ENCODE results near the gene CLEC3A.
"Not testable (repeated sequence)": the region's sequence is repeated elsewhere in the genome, so short reads cannot be mapped to it uniquely, and the experiment has no call there.

CLEC3A gene

DNA sequence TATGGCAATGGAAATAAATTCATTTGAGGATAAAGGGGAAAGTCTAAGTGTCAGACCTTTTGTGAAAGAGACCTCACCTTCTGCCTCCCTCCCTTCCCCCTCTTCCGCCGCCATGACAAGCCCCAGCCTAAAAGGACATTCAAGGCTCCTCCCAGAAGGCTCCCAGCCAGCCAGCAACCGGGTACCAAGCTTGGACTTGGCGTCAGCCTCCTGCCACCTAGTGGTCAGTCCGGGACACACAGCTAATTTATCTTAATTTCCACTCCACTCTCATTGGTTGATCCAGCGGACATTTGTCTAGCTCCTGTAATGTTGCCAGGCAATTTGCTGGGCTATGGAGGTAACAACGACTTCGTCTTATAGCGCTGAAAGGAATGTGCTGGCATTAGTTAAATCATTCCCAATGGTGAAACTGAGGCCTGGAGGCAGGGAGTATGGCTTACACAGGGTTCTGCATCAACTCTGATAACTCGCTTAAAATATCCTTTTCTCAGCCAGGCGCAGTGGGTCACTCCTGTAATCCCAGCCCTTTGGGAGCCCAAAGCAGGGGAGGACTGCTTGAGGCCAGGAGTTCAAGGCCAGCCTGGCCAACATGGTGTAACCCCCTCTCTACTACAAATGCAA lies 19.3 kb upstream of the CLEC3A start:
- Mint-ChIP-seq H3K9me3 (no peaks in the 10 kb centered on the region), H3K27me3 (no peaks in the 10 kb centered on the region), H3K36me3 (no peaks in the 10 kb centered on the region), H3K27ac (no peak overlapping the region), H3K4me3 (no peak overlapping the region), H3K4me1 (no peaks in the 10 kb centered on the region)

DNA sequence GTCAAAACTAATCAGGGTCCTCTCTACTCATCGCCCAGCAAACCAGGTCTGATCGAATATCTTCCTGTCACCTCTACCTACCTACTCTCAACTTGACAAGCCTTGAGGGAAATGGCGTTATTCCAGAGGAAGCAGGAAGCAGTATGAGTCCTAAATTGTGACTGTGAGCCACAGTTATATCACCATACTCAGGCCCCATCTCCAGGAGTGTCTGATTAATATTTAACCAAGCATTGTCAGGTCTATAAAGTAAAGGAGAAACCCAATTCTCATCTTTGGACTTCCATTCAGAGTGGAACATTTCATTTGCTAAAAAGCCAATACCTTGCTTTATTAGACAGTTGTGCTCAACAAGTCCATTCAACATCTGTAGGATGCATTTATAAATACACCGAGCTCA lies 17.8 kb upstream of the CLEC3A start:
- Mint-ChIP-seq H3K36me3 (no peaks in the 10 kb centered on the region), H3K27me3 (no peaks in the 10 kb centered on the region), H3K9me3 (no peaks in the 10 kb centered on the region), H3K4me1 (no peaks in the 10 kb centered on the region), H3K4me3 (no peak overlapping the region), H3K27ac (no peak overlapping the region)

DNA sequence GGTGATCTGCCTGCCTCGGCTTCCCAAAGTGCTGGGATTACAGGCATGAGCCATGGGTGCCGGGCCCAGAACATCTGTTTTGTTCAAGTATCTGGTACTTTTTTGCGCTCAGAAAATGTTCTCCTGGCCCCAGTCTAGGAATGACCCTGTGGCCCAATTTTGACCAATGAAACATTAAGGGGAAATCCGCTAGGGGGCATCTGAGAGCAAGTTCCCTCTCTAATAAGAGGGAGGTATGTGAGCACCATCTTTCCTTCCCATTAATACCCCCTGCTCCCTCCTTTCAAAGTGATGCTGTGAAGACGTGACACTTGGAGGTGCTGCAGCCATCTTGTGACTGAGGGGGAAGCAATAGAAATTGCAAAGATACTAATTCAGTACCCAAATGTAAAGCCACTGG lies 16.5 kb upstream of the CLEC3A start:
- Mint-ChIP-seq H3K36me3 (no peaks in the 10 kb centered on the region), H3K4me3 (no peak overlapping the region), H3K4me1 (no peaks in the 10 kb centered on the region), H3K9me3 (no peaks in the 10 kb centered on the region), H3K27ac (no peak overlapping the region), H3K27me3 (no peaks in the 10 kb centered on the region)

DNA sequence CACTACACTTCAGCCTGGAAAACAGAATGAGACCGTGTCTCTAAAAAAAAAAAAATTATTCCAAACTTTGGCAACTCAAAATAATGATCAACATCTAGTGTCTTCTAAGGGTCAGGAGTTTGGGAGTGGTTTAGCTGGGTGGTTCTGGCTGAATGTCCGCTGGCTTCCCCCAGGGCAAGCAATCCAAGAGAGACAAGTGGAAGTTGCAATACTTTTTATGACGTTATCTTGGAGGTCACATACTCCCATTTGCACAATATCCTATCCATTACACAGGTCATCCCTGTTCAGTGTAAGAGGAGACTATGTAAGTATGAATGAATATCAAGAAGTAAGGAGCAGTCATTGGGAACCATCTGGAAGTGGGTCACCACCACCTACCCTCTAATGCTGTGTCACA lies 15.2 kb upstream of the CLEC3A start:
- Mint-ChIP-seq H3K4me3 (no peak overlapping the region), H3K9me3 (no peaks in the 10 kb centered on the region), H3K27me3 (peaks cover 1% of the 10 kb centered on the region), H3K36me3 (no peaks in the 10 kb centered on the region), H3K27ac (no peak overlapping the region), H3K4me1 (no peaks in the 10 kb centered on the region)

DNA sequence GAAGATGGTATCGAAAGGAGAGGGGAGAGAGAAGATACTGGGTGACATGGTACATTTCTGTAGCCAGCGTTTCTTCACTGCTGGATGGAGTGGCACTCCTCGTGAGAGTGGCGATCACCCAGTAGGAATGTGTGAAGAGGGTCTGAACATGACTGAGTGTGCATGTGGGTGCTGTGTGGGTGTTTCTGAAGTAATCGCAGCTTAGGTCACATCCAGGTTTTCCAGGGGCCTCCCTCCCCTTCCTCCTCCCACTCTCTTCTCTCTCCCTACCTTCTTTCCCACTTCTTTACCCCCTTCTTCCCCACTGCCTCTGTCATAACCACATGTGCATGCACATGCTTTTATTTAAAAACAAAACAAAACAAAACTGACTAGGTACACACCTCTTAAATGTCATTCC lies 1.8 kb downstream of the CLEC3A start:
- Mint-ChIP-seq H3K36me3 (no peaks in the 10 kb centered on the region), H3K27me3 (peaks cover 4% of the 10 kb centered on the region), H3K4me3 (no peak overlapping the region), H3K4me1 (no peaks in the 10 kb centered on the region), H3K9me3 (no peaks in the 10 kb centered on the region), H3K27ac (no peak overlapping the region)

DNA sequence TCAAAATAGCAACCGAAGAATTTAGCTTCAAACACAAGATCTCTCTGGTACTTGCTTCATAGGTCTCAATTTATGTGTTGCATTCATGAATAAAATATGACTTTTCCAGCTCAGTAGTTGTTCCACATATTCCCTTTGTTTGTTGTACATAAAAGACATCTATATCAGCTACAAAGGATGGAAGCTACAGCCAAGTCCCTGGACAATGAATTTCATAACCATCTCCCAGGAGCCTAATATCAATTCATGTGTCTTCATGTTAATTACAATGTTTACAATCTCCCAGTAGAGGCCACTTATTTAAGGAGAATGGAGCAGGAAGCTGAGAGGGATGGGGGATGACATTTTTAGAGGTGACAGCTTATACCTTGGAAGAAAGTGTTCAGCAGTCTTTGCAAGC lies 3.3 kb downstream of the CLEC3A start:
- Mint-ChIP-seq H3K9me3 (no peaks in the 10 kb centered on the region), H3K27ac (no peak overlapping the region), H3K36me3 (no peaks in the 10 kb centered on the region), H3K4me3 (no peak overlapping the region), H3K27me3 (peaks cover 3% of the 10 kb centered on the region), H3K4me1 (no peaks in the 10 kb centered on the region)

DNA sequence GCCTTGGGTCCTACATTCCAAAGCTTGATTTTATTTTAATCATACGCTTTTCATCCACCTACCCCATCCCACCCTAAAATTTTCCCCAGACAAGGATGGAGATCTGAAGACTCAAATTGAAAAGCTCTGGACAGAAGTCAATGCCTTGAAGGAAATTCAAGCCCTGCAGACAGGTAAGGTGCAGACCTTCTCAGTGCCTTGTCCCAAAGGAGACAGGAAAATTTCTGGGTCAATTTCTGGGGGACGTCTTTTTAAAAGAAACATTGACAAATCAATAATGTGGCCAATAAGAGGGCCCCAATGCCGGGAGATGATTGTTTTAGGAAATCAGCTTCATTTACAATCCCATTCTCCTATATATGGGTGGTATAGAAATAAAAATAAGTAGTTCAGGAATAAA lies 5.7 kb downstream of the CLEC3A start:
- Mint-ChIP-seq H3K27me3 (peaks cover 3% of the 10 kb centered on the region), H3K4me1 (no peaks in the 10 kb centered on the region), H3K36me3 (no peaks in the 10 kb centered on the region), H3K4me3 (no peak overlapping the region), H3K27ac (no peak overlapping the region), H3K9me3 (no peaks in the 10 kb centered on the region)

DNA sequence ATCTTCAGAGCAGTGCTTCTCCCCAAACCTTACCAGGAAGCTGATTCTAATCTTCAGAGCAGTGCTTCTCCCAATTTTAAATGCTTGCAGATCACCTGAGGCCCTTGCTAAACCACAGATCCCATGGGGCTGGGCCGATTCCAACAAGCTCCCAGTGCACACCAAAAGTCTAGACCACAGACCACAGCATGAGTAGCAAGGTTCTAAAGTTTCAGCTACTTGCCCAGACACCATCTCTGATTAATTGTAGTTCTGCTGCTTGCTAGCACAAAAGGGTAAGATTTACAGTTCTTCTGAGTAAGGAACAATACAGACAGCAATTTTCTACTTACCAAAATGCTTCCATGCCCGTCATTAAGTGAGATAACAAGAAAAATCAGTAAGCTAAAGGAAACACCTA lies 12.2 kb downstream of the CLEC3A start:
- no peak overlapping the region for H3K4me3 Mint-ChIP-seq
- H3K4me1 Mint-ChIP-seq, result peaks cover 22% of the 10 kb centered on the region
- H3K36me3 Mint-ChIP-seq, result no peaks in the 10 kb centered on the region
- H3K9me3 Mint-ChIP-seq, result no peaks in the 10 kb centered on the region
- peaks cover 4% of the 10 kb centered on the region for H3K27me3 Mint-ChIP-seq
- H3K27ac Mint-ChIP-seq, result no peak overlapping the region

DNA sequence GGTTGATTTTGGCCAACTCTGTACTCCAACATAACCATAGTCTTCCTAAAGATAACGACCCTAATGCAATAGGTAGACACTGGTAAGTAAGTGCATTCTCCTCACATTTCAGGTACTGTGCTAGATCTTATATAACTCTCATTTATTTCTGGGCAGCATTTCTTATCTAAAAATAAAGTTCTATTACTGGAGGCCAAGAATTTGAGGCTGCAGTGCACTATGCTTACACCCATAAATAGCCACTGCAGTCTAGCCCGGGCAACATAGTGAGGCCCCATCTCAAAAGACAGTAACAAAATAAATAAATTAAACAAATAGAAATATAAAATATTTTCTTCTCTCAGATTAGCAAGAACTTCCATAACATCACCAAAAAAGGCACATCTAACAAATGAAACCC lies 12.7 kb downstream of the CLEC3A start:
- Mint-ChIP-seq H3K36me3 (no peaks in the 10 kb centered on the region), H3K4me1 (peaks cover 22% of the 10 kb centered on the region)

DNA sequence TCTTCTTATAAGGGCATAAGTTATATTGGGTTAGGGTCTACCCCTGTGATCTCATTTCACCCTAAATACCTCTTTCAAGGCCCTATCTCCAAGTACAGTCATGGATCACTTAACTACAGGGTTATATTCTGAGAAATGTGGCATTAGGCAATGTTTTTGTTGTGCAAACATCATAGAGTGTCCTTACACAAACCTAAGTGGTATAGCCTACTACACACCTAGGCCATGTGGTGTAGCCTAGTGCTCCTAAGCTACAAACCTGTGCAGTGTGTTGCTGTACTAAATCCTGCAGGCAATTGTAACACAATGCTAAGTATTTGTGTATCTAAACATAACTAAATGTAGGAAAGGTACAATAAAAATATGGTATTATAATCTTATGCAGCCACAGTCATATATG lies 18.0 kb downstream of the CLEC3A start:
- H3K36me3 Mint-ChIP-seq, result no peaks in the 10 kb centered on the region
- H3K9me3 Mint-ChIP-seq, result no peaks in the 10 kb centered on the region
- peaks cover 8% of the 10 kb centered on the region for H3K4me1 Mint-ChIP-seq
- peaks cover 11% of the 10 kb centered on the region for H3K27me3 Mint-ChIP-seq
- no peak overlapping the region for H3K27ac Mint-ChIP-seq
- H3K4me3 Mint-ChIP-seq, result no peak overlapping the region

More for the DNA sequence above, 12.7 kb downstream of the CLEC3A start:
- Mint-ChIP-seq H3K27me3 (peaks cover 4% of the 10 kb centered on the region), H3K27ac (no peak overlapping the region), H3K4me3 (no peak overlapping the region), H3K9me3 (no peaks in the 10 kb centered on the region)

DNA sequence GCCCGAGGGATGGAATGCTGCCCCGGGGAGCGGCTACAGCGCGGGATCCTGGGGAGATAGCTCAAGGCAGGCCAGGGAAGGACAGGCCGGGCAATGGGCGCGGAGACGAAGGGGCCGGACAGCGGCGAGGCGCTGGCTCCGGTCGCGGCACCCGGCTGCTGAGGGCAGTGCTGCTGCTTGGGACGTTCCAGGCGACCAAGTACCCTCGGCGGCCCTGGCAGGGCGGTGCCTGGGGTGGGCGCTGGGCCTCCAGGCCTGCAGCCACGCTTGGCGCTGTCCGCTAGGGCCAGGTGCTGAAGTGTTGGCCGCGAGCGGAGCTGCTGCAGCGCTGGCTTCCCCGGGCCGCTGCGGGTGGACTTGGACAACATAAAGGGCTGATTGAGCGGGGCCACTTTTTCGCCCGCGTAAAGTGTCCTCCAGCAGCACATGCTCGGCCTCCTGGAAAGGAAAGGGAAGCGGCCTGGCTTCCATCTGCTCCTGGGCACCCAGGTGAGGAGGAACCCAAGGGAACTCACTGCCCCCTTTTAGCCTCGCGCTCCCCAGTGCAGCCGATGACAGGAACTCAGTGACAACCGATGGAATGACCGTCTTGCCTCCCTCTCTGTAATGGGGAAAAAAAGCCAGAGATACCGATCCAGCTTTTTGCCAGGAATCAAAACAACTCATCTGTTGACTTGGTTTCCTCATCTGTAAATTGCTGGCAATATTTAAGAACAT lies 23.7 kb downstream of the CLEC3A start:
- Mint-ChIP-seq H3K4me1 (no peaks in the 10 kb centered on the region), H3K27me3 (peaks cover 25% of the 10 kb centered on the region), H3K36me3 (no peaks in the 10 kb centered on the region), H3K9me3 (no peaks in the 10 kb centered on the region), H3K4me3 (no peak overlapping the region), H3K27ac (no peak overlapping the region)

DNA sequence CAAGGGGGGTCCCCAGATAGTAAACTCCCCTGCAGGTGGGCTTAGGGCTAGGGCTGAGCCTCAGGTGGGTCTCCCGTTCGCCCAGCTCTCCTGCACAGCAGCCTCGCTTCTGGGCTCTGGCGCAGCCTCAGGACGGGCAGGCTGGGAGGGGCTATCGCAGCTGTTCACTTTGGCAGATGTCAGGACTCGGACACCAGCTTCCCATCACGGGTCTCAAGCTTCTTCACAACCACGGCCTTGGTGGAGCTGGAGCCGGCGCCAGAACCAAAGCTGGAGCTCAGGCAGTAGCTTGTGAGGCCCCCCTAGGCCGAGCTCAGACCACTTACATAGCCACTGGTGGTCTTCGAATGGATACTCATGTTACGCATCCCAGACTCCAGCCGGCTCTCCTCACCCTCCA lies 26.0 kb downstream of the CLEC3A start:
- Mint-ChIP-seq H3K27me3 (peaks cover 25% of the 10 kb centered on the region), H3K4me3 (no peak overlapping the region), H3K4me1 (no peaks in the 10 kb centered on the region), H3K9me3 (no peaks in the 10 kb centered on the region), H3K27ac (no peak overlapping the region), H3K36me3 (no peaks in the 10 kb centered on the region)

DNA sequence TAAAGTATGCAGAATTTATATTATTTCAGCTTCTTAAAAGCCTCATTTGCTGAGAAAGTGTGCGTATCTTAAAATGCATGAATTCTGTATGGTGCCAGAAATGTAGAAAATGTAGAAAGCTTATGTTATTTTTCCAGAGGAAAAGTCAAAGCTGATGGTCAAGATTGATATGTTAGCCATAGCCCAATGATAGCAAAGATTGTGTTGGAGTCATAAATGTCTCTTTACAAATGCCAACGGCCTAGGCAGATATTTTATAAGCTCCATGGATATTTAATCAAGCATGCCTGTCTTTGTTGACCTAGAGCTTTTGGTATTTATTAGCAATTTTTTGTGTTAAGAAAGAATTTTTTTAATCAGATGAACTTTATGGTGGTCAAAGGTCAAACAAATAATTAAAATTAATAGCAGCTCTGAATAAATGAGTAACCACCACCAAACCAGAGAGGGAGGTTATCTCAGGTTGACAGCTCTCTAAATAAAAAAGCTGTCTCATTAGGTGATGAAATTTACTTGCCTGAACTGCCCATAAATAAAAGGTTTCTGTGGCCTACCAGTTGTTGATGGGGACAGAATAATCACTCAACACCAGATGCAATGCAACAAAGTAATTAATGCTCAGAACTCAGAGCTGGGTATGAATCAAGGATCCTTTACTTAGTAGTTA lies 28.5 kb downstream of the CLEC3A start:
- peaks cover 18% of the 10 kb centered on the region for H3K27me3 Mint-ChIP-seq
- no peaks in the 10 kb centered on the region for H3K36me3 Mint-ChIP-seq
- no peak overlapping the region for H3K27ac Mint-ChIP-seq
- H3K9me3 Mint-ChIP-seq, result no peaks in the 10 kb centered on the region
- H3K4me3 Mint-ChIP-seq, result no peak overlapping the region
- no peaks in the 10 kb centered on the region for H3K4me1 Mint-ChIP-seq

DNA sequence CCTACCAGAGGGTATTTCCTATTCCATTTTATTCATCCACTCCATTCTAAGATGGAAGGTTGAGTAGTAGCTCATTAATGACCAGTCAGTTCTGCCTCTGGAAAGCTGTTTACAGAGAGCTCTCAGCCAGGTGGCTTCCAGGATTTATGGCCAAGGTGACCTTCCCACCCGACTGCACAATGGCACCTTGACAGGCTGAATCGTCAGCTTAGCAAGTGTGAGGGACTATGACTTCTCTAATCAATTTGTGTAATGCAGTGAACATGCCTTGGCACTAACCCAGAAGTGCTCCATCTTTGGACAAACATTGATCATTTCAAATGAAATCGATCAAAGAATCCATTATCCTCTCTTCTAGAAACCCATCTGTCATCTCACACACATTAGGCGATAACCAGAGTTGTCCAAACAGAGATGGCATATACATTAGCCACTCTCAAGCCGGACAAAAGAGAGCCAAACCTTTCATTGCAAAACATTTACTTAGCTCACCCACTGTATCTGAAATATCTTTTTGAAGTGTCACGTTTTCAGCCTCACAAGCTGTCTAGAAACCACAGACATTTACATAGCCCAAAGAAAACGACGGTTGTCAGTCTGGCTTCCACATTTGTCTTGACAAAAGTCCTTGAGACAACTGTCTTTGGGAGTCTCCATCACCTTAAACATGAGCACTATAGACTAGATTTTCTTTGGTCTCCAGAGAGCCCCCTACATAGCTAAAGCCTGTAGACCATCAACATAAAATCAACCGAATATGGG lies 35.6 kb downstream of the CLEC3A start:
- H3K4me1 Mint-ChIP-seq, result no peaks in the 10 kb centered on the region
- H3K27me3 Mint-ChIP-seq, result peaks cover 2% of the 10 kb centered on the region

DNA sequence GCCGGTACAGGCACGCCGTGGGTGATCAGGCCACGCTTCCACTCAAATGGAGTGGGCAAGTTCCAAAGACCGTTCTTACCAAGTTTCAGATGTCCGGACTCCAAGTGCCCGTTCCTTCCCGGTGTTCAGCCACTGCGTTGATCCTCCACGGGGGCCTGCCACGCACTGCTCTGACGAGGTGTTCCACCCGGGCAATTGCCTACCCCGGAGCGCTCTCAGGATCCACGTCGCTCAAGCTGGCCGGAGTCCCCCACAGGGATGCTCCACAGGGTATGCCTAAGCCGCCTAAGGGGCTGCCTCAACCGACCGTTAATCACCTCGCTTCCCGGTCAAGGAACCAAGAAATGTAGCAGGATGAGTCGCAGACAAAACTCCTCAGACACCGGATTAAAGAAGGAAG lies 37.5 kb downstream of the CLEC3A start:
- not testable (repeated sequence) for H3K27ac Mint-ChIP-seq, H3K4me1 Mint-ChIP-seq, H3K9me3 Mint-ChIP-seq, H3K27me3 Mint-ChIP-seq, H3K36me3 Mint-ChIP-seq, H3K4me3 Mint-ChIP-seq

More for the DNA sequence above, 35.6 kb downstream of the CLEC3A start:
- Mint-ChIP-seq H3K4me3 (no peak overlapping the region), H3K27ac (no peak overlapping the region), H3K36me3 (no peaks in the 10 kb centered on the region), H3K9me3 (no peaks in the 10 kb centered on the region)

DNA sequence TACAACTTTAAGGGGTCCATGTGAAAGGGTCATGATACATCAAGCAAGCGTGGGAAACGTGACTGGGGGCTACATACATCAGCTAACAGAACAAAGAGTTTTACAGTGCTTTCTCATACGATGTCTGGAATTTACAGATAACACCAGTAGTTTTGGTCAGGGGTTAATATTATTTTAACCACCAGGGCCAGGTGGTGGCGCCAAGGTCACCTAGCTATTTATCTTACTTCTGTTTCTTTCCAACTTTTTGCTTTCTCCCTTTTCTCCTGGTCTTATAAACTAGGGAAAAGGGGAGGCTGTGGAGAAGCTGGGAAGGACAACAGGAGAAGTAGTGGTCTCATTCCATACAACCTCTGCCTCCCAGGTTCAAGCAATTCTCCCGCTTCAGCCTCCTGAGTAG lies 37.9 kb downstream of the CLEC3A start:
- no peak overlapping the region for H3K4me3 Mint-ChIP-seq
- peaks cover 4% of the 10 kb centered on the region for H3K27me3 Mint-ChIP-seq
- H3K9me3 Mint-ChIP-seq, result no peaks in the 10 kb centered on the region
- H3K27ac Mint-ChIP-seq, result no peak overlapping the region
- no peaks in the 10 kb centered on the region for H3K36me3 Mint-ChIP-seq
- H3K4me1 Mint-ChIP-seq, result no peaks in the 10 kb centered on the region
